NCI-H2227 treated with DMSO at 0.1 percent for 48 hours (cell line): ENCODE data around the gene KCNH2.

ENCODE experiments used
- DNase-seq: peaks from one replicate; lab custom pipeline; 2025; lab: John Stamatoyannopoulos, UW

The KCNH2 gene

DNA sequence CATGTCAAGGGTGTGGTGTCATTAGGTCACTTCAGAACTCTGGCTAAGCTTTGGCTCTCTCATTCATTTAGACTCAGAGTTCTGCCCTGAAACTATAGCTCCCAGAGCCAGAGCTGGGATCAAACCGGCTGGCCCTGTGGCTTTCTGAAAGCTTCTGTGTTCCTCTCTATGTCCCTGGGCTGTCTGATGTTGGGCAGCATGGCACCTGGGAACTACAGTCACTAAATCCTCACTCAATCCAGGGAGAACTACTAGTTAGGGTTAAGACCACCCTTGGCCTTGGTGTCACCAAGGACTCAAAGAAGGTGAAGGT is 32.9 kb upstream of the KCNH2 start:
- no peak for DNase-seq

DNA sequence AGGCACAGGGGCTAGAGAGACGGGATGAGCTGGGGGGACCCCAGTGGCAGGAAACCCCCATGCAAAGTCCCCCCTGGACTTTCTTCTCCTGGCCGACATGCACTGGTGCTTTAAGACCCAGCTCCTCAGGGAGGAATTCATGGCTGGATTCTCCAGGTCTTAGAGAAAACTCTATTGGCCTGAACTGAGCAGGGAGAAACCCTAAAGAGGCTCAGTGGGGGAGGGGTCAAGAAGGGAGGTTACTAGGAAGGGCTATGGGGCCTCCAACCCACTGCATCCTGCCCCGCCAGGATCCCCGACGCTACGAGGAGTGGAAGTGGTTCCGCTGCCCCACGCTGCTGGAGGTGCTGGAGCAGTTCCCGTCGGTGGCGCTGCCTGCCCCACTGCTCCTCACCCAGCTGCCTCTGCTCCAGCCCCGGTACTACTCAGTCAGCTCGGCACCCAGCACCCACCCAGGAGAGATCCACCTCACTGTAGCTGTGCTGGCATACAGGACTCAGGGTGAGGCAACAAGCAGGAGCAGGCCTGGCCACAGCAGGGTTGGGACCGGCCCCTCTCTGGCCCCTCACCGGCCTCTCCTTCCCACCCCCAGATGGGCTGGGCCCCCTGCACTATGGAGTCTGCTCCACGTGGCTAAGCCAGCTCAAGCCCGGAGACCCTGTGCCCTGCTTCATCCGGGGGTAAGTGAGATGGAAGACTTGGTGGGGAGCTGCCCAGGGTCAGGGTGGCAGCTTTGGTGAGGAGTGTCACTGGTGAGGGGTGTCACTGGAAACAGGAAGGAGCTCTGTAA is 32.4 kb upstream of the KCNH2 start:
- no peak for DNase-seq

DNA sequence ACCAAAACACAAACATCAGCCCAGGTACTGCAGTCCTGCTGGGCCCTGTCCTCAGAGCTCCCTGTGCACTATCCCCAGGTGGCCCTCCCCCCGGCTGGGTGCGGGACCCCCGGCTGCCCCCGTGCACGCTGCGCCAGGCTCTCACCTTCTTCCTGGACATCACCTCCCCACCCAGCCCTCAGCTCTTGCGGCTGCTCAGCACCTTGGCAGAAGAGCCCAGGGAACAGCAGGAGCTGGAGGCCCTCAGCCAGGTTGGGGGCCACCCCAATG is 31.9 kb upstream of the KCNH2 start:
- no peak for DNase-seq

DNA sequence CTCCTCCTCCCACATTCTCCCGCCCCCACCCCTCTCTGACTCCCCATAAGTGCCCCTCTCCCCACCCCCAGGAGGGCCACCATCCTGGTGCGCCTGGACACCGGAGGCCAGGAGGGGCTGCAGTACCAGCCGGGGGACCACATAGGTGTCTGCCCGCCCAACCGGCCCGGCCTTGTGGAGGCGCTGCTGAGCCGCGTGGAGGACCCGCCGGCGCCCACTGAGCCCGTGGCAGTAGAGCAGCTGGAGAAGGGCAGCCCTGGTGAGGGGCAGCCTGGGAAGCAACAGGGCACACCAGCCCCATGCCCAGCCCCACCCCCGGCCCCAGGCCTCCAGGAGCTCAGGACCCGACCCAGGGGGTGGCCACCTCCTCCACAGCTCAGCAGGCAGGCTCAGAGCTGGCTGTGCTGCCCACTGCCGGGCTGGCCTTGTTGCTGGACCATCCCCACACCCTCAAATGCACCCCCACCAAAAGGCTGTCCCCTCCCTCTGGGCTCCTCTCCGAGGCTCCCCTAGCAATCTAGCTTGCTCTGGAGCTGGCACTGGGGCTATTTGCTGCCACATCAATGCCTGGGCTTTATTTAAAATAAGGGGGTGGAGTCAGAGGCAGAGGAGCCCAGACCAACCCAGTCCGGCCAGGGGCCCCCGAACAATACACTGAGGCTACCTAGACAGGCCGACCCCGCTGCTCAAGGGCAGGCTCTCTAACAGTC is 31.4 kb upstream of the KCNH2 start:
- no peak for DNase-seq

DNA sequence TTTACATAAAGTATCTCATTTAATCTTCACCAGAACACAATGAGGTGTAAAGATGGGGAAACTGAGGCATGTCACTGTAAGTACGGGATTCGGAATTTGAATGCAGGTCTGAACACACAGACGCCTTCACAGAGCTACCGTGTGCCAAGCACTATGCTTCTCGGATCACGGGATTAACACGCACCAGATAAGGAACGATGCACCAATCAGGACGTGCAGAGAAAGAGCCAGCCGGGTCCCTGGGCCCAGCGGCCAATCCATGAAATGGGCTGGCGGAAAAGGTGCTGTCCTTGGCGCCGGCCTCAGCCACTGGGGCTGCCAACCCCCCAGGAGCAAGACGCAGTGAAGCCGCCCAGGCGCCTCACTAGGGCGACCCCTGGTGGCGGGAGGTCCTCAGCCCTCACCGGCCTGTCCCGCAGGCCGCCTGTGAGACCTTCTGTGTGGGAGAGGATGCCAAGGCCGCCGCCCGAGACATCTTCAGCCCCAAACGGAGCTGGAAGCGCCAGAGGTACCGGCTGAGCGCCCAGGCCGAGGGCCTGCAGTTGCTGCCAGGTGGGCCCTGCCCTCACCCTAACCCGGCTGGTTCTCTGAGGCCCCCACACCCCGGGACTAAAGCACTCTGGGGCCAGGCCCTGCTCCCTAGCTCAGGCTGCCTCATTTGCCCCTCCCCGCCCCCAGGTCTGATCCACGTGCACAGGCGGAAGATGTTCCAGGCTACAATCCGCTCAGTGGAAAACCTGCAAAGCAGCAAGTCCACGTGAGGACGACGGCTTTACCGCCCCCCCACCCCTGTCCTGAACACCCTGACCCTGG is 30.6 kb upstream of the KCNH2 start:
- no peak for DNase-seq

DNA sequence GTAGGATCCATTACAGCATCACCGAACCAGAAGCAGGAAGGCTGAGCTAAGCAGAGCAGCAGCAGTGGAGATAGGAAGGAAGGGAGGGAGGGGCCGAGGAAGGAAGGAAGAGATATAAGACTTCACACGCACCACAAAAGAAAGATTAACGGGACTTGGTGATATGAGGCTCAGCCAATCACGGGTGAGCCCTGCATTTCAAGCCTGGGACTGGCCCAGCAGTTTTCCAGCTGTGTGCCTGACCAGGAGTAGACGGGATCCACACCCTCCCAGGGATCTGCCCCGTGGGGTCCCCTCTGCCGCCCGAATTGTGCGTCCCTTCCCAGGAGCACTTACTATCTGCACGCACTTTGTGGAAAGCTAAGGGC is 30.0 kb upstream of the KCNH2 start:
- DNase-seq: no peak

DNA sequence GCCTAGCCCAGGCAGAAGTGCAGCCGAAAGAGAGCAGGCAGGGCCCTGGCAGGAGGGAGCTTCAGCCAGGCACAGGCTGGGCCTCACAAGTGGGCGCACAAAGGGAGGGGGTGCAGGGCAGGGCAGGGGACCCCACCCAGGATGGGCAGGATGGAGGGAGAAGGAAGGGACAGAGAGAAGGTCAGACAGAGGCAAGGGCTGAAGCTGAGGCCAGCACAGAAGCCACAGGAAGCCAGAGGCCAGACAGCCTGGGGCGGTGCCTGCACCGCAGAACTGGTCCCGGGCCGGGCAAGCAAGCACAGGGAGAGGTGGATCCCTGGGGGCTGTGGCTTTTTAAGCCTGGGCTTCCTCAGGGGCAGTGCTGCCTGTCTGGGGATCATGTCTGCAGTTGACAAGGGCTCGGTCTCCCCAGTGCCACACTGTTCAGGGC is 29.4 kb upstream of the KCNH2 start:
- no peak for DNase-seq

DNA sequence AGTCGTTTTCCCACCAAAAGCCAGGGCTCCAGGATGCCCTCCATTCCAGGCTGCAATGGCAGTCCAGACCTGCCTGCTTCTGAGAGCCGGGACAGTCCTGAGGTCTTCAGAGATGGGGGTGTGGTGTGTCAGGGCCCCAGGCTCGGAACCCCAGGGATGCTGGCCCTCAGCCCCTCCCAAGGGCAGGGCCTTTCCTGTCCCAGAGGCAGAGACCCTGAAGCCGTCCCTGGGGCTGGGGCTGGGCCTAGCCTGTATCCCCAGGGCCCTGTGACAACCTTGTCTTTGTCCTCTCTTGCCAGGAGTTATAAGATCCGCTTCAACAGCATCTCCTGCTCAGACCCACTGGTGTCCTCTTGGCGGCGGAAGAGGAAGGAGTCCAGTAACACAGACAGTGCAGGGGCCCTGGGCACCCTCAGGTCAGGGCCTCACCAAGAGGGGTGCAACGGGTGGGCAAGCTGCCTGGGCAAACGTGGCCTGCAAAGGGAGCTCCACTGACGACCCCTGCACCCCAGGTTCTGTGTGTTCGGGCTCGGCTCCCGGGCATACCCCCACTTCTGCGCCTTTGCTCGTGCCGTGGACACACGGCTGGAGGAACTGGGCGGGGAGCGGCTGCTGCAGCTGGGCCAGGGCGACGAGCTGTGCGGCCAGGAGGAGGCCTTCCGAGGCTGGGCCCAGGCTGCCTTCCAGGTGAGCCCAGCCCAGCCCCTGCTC is 28.6 kb upstream of the KCNH2 start:
- no peak for DNase-seq

DNA sequence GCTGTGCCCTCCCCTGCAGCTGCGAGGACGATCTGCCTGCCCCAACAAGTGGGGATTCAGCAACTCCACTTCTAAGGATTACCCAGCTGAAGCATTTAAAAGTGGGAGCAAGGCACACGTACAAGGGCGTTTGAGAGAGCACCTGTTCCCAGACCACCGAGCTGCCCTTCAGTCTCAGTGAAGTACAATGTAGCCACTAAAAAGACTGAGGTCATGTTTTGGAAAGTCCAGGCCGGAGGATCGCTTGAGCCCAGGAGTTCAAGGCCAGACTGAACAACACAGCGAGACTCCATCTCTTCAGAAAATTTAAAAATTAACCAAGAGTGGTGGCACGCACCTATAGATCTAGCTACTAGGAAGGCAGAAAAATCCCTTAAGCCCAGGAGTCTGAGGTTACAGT is 27.4 kb upstream of the KCNH2 start:
- DNase-seq: no peak

DNA sequence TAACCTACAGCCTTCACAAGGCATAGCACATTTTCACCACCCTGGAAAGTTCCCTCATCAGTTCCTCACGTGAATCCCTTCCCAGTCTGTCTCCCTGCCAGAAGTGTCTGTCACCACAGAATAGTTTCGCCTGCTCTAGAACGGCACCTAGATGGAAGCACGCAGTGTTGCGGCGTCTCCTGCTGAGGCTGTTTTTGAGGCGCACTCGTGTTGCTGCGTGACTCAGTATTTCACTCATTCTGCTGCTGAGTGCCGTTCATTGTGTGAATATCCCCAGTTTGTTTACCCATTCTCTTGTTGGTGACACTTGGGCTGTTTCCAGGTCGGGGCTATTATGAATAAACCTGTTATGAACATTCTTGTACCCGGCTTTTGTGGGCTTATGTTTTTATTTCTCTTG is 25.5 kb upstream of the KCNH2 start:
- DNase-seq: no peak

DNA sequence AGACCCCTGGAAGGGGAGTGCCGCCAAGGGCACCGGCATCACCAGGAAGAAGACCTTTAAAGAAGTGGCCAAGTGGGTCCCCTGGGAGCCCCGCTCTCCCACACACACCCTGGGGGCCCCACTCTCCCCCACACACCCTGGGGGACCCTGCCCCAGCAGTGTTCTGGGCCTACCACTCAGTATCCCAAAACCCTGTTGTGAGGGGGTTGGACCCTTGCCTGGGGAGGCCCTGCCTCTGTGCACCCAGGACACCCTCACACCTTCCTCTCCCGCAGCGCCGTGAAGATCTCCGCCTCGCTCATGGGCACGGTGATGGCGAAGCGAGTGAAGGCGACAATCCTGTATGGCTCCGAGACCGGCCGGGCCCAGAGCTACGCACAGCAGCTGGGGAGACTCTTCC is 23.4 kb upstream of the KCNH2 start:
- no peak for DNase-seq

DNA sequence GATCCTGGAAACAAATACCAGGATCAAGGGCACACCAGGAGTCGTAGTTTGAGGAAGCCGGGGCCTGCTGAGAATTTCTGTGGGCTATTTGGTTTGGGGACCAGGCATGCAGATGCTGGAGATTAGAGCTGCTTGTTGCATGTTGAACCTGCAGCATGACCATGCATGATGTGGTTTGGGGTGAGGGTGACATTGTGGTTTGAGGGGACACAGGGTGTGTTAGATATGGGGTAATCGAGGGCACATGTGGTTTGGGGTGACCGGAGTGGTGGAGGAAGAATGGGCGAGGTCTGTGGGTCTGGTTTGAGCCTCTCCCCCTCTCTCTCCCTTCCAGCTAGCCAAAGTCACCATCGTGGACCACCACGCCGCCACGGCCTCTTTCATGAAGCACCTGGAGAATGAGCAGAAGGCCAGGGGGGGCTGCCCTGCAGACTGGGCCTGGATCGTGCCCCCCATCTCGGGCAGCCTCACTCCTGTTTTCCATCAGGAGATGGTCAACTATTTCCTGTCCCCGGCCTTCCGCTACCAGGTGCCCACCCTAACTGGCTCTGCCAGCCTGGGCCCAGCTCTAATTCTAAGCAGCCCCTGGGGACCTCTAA is 22.9 kb upstream of the KCNH2 start:
- no peak for DNase-seq

DNA sequence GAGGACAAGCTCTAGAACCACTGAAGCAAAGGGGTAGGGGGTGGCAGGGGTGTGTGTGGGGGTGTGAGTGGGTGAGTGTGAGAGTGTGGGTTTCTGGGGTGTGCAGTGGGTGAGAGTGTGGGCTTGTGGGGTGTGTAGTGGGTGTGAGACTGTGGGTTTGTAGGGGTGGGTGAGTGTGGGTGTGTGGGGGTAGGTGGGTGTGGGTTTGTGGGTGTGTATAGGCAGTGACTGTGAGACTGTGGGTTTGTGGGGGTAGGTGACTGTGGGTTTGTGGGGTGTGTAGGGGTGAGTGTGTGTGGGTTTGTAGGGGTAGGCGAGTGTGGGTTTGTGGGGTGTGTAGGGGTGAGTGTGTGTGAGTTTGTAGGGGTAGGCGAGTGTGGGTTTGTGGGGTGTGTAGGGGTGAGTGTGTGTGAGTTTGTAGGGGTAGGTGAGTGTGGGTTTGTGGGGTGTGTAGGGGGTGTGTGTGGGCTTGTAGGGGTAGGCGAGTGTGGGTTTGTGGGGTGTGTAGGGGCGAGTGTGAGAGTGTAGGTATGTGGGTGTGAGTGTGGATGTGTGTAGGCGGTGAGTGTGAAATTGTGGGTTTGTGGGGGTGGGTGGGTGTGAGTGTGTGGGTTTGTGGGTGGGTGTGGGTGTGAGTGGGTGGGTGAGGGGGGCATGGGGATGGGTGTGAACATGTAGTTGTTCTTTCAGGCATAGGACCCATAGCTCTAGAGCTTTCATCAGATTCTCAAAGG is 21.5 kb upstream of the KCNH2 start:
- no peak for DNase-seq

DNA sequence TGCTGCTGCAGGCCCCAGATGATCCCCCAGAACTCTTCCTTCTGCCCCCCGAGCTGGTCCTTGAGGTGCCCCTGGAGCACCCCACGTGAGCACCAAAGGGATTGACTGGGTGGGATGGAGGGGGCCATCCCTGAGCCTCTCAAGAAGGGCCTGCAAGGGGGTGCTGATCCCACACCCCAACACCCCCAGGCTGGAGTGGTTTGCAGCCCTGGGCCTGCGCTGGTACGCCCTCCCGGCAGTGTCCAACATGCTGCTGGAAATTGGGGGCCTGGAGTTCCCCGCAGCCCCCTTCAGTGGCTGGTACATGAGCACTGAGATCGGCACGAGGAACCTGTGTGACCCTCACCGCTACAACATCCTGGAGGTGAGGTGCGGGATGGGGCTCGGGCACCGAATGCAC is 20.9 kb upstream of the KCNH2 start:
- DNase-seq: no peak

DNA sequence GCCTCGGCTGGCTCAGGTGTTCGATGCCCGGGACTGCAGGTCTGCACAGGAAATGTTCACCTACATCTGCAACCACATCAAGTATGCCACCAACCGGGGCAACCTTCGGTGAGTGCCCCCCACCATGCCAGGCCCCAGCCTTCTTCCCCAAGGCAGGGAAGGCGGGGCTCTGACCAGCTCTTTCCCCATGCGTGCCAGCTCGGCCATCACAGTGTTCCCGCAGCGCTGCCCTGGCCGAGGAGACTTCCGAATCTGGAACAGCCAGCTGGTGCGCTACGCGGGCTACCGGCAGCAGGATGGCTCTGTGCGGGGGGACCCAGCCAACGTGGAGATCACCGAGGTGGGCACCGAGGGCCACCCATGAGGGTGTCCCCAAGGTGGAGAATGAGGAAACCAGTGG is 20.2 kb upstream of the KCNH2 start:
- DNase-seq: no peak

DNA sequence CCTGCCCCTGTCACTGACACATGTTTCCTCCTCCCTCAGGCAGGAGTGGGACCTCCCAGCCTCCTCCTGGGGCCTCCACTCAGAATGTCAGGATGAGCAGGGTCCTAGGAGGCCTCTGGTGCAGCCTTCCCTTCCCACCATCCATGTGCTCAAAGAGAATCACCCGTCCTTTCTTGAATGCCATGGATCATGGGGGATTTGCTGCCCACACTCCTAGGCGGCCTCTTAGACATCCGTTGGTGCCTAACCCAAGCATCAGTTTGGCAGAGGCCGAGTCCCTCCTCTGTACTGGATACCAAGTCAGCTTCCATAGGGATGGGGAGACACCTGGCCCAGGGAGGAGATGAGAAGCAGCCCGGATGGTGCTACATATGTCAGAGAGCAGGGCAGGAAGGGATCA is 19.7 kb upstream of the KCNH2 start:
- DNase-seq: no peak

DNA sequence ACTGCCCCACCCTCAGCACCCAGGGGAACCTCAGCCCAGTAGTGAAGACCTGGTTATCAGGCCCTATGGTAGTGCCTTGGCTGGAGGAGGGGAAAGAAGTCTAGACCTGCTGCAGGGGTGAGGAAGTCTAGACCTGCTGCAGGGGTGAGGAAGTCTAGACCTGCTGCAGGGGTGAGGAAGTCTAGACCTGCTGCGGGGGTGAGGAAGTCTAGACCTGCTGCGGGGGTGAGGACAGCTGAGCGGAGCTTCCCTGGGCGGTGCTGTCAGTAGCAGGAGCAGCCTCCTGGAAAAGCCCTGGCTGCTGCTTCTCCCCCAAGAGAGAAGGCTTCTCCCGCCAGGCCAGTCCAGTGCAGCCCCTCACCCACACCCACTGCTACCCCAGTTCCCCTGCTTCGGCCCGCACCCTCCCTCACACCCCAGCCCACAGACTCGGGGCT is 19.0 kb upstream of the KCNH2 start:
- DNase-seq: no peak

DNA sequence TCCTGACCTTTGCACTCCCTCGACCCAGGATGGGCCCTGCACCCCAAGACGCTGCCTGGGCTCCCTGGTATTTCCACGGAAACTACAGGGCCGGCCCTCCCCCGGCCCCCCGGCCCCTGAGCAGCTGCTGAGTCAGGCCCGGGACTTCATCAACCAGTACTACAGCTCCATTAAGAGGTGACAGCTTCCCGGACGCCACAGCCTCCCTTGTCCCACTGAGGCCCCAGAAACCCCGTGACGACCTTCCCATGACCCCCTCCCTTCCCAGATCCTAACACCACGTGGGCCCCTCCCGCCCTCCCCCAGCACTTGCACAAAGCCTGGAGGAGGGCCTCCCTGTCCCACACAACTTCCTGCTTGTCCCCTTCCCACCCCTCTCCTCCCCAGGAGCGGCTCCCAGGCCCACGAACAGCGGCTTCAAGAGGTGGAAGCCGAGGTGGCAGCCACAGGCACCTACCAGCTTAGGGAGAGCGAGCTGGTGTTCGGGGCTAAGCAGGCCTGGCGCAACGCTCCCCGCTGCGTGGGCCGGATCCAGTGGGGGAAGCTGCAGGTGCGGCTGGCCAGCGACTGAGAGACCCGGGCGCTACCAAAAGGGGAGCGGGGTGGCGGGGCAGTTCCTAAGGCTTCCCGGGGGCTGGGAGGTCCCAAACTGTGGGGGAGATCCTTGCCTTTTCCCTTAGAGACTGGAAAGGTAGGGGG is 18.4 kb upstream of the KCNH2 start:
- DNase-seq: no peak

DNA sequence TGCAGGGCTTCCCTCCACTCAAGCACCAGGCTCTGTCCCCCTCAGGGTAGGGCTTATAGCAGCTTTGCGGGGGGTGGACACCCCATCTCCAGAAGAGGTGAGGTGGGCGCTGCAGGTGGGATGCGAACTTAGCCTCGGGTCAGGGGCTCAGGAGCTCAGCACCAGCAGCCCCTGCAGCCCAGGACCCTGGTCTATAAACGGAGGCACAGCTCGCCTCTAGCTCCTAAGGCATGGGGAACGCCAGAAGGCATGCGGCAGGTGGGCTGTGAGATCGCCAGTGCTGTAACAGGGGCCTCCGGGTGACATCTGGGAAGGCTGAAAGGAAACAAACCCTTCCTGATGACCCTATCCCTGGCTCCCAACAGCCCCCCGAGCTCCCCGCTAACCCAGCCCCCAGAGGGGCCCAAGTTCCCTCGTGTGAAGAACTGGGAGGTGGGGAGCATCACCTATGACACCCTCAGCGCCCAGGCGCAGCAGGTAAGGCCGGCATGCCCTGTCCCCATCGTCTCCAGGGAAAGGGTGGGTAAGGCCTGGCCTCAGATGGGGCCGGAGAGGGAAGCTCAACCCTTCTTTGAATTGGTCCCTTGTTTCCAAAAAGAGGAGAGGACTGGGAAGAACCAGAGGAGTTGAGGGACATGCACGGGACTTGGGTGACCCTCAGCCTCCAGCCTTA is 16.9 kb upstream of the KCNH2 start:
- no peak for DNase-seq

DNA sequence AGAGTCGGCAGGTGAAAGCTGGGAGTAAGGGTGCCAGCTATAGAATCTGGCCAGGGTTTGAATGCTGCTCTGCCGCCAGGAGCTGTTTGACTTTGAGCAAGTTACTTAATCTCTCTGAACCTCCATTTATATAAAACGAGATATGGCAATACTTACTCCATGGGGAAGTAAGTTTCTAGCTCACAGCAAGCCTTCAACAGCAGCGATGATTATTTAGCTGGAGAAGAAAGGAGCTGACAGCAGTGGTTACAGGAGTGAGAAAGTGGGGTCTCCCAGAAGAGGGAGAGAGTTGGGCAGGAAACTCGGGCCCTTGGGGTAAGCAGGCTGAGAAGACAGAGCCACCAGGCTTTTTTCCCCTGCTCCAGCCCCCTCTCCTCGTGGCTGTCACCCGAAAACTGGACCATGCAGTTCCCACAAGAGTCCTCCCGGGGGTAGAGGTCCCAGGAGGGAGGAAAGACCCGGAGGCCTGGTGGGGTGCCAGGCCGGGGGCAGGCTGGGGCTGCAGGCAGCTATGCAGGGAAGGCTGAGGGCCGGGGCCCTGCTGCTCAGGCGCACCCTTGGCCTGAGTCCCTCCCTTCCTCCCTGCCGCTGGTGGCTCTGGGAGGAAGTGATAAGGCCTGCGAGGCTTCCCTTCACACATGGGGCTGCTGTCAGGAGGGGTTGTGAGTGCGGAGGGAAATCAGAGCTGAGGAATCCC is 16.2 kb upstream of the KCNH2 start:
- DNase-seq: no peak
